A673 (cell line): ENCODE results near the gene TAGLN. TPM values are rescaled to one million over a fixed set of nuclear protein-coding genes. Genes with fewer than 3 reads are reported as not detected.

ENCODE experiments used
- BruUV-seq: library from RNA; stranded (reverse); fragments of 400-500 nt; replicated peaks from 2 replicates; lab custom pipeline; 2021; lab: Mats Ljungman, UMichigan
- CTCF ChIA-PET: fragments of 300-600 bp; sonication (Branson Sonifier 250); formaldehyde crosslinking; loops from one replicate; lab custom pipeline; 2022; ENCODE audit warnings: antibody characterized with exemption; lab: Charles Lee
- POLR2A ChIA-PET: fragments of 300-600 bp; sonication (Branson Sonifier 250); formaldehyde crosslinking; loops from one replicate; lab custom pipeline; 2022; ENCODE audit warnings: antibody characterized with exemption; ENCODE audit not compliant: low non-redundant PET; lab: Charles Lee
- DNase-seq: peaks from one replicate; pipeline ENCODE4 v3.0.0-alpha.2; 2015; ENCODE audit warnings: low spot score
- H3K27ac ChIP-seq: fragments of 200-600 bp; sonication (generic); 2 replicates; pipeline ENCODE4 v1.5.1; 2016; ENCODE audit warnings: mixed run types, low read depth, mild to moderate bottlenecking, mixed read lengths, antibody characterized with exemption, low read length; ENCODE audit not compliant: poor library complexity, severe bottlenecking
- H3K27me3 ChIP-seq: fragments of 200-600 bp; sonication (generic); replicated peaks from 2 replicates; pipeline ENCODE4 v1.6.1; 2017; ENCODE audit warnings: mixed run types, low read depth, mild to moderate bottlenecking, mixed read lengths, antibody characterized with exemption, low read length; ENCODE audit not compliant: insufficient read depth, poor library complexity
- H3K36me3 ChIP-seq: fragments of 200-600 bp; sonication (generic); 2 replicates; pipeline ENCODE4 v1.6.1; 2016; ENCODE audit warnings: mixed run types, mild to moderate bottlenecking, mixed read lengths, antibody characterized with exemption, low read length; ENCODE audit not compliant: insufficient read depth, poor library complexity, severe bottlenecking
- H3K4me1 ChIP-seq: fragments of 200-600 bp; sonication (generic); 2 replicates; pipeline ENCODE4 v1.6.1; 2017; ENCODE audit warnings: mixed run types, mild to moderate bottlenecking, mixed read lengths, antibody characterized with exemption, low read length; ENCODE audit not compliant: insufficient read depth, poor library complexity, severe bottlenecking
- H3K4me3 ChIP-seq: fragments of 200-600 bp; sonication (generic); 2 replicates; pipeline ENCODE4 v1.5.1; 2016; ENCODE audit warnings: low read depth, mixed run types, mild to moderate bottlenecking, mixed read lengths, low read length; ENCODE audit not compliant: poor library complexity, severe bottlenecking
- H3K9me3 ChIP-seq: fragments of 200-600 bp; sonication (generic); 2 replicates; pipeline ENCODE4 v1.6.1; 2016; ENCODE audit warnings: mixed run types, low read depth, mild to moderate bottlenecking, mixed read lengths, antibody characterized with exemption, low read length; ENCODE audit not compliant: poor library complexity, severe bottlenecking
- CTCF ChIP-seq: fragments of 300-800, 200-600 bp; sonication (generic); conservative IDR thresholded peaks from 2 replicates; pipeline ENCODE4 v1.5.1; 2017; ENCODE audit warnings: low read depth, mild to moderate bottlenecking, antibody characterized with exemption, low read length, moderate library complexity, mixed read lengths
- EZH2 ChIP-seq: fragments of 200-600 bp; sonication (generic); IDR thresholded peaks from 2 replicates; pipeline ENCODE4 v1.6.1; 2017; ENCODE audit warnings: borderline replicate concordance, low read depth, mild to moderate bottlenecking, mixed read lengths, antibody characterized with exemption, low read length; ENCODE audit not compliant: poor library complexity, severe bottlenecking
- intact Hi-C: fragments of 100-400 bp; cut with micrococcal nuclease; formaldehyde crosslinking; loops from one replicate; pipeline ENCODE4 v1.10.0; 2022; ENCODE audit not compliant: unreplicated experiment
- total RNA-seq: library from RNA; stranded (reverse); gene quantifications from 2 replicates; pipeline ENCODE4 v1.2.3, GENCODE V29; 2021

Gene TAGLN
- total RNA-seq, 1 experiment from 2014 or later, result 27.2 TPM

- intact Hi-C loops, result loop anchor here (2.0 to 5.0 kb wide), 2 partner anchors 95 to 586 kb away; partner anchors contain the start of gene CEP164
- CTCF ChIA-PET, result interaction anchor here (0.6 to 1.5 kb wide), 3 partner anchors 10 to 484 kb away, joined by 3 to 8 read pairs (median 5); partner anchors contain the start of gene BACE1
- TF ChIP-seq CTCF, result no peak
- TF ChIP-seq EZH2, result no peak
- Histone ChIP-seq H3K4me3 (peak within 1 kb of the TSS; percentile 99), H3K4me1 (peaks cover 14% of the 10 kb centered on the region), H3K9me3 (no peaks in the 10 kb centered on the region), H3K27ac (peak within 1 kb of the TSS; percentile 88), H3K27me3 (no peaks in the 10 kb centered on the region), H3K36me3 (peaks cover 5% of the 10 kb centered on the region)
- BruUV-seq, result no TSS peak
- DNase-seq, result no peak
- POLR2A ChIA-PET, result no interaction called here
Measured at GRCh38 chr11:117231842-117232091, 32.6 kb downstream of the TAGLN start, which contains the start of gene PCSK7. TSS of gene PCSK7 (minus strand) at chr11:117232073. CDS start at chr11:117229844, 2,229 bp downstream.

DNA sequence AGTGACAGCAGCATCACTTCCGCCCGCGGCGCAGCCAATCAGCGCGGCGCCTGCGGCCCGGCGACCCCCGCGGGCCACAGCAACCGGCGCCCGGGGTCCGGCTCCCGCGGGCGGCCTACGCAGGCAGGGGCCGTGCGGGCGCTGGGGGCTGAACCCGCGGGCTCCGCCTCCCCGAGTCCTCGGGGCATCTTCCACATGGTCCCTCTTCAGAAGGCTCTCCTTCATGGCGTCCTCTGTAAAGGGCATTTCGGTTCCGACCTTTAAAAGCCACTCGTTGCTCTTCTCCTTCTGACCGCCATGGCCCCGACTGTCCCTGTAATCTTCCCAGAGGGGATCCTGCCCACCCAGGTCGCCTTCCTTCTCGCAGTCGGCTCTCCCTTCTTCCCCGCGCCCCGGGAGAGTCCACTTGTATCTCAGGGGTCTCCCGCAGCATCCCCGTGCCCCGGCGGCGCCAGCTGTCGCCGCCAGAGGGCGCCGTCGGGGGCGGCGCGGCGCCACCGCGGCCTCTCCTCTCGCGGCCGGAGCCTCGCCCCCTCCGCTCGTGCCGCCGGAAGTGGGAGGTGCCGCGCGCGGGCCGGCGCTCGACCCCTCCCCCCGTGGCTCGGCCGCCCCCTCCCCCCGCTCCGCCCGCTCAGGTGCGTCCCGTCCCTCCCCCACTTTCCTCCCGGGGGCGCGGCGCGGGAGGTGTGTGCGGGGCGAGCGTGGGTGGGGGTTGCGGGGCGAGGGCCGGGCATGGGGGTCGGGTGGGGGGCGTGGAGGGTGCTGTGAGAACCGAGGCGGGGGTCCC is 33.1 kb downstream of the TAGLN start, which contains the start of gene RNF214:
Gene RNF214, plus strand, starts transcription at position 580 of the 787 bp plus-strand sequence. CDS start 1,602 bp downstream, outside the sequence.
- peaks cover 8% of the 10 kb centered on the region for H3K36me3 ChIP-seq
- BruUV-seq, result no TSS peak
- no peaks in the 10 kb centered on the region for H3K9me3 ChIP-seq
- TF ChIP-seq CTCF, result peak; percentile 81
- TF ChIP-seq EZH2, result no peak
- H3K27ac ChIP-seq, result peak within 1 kb of the TSS; percentile 88
- DNase-seq, result peak; percentile 90
- H3K27me3 ChIP-seq, result no peaks in the 10 kb centered on the region
- intact Hi-C loops, result loop anchor here (2.0 to 5.0 kb wide), 2 partner anchors 95 to 585 kb away; partner anchors contain the start of gene CEP164
- ChIA-PET CTCF (interaction anchor here (0.6 to 1.5 kb wide), 6 partner anchors 10 to 485 kb away, joined by 3 to 8 read pairs (median 4); partner anchors contain the start of genes BACE1 and PAFAH1B2), POLR2A (no interaction called here)
- H3K4me1 ChIP-seq, result peaks cover 14% of the 10 kb centered on the region
- H3K4me3 ChIP-seq, result peak within 1 kb of the TSS; percentile 99

DNA sequence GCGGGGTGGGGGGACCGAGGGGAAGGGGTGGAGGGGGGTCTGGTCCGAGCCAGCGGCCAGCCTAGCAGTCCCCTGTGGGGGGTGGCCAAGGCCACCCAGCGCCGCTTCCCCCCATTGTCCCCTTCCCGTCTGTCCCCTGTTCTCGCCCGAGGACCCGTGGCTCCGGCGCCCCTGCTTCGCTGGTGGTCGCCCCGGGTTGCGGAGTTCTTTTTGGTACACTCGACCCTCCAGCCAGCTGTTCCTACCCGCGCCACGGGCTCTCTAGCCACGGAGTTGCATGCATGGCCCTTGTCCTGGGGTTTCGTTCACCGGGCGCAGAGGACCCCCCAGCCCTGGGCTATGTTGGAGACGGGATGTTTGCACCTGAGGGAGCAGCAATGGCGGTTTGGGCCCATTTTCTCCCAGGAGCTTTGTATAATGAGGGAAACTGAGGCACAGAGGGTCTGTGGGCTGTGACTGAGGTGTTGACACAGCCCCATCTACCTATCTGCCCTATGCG is 33.8 kb downstream of the TAGLN start:
- DNase-seq, result no peak
- Histone ChIP-seq H3K4me3 (peak overlapping the region; percentile 99), H3K27ac (peak overlapping the region; percentile 80), H3K9me3 (no peaks in the 10 kb centered on the region), H3K4me1 (peaks cover 14% of the 10 kb centered on the region), H3K36me3 (peaks cover 8% of the 10 kb centered on the region), H3K27me3 (no peaks in the 10 kb centered on the region)
- intact Hi-C loops, result loop anchor here (2.0 to 5.0 kb wide), 2 partner anchors 94 to 584 kb away; partner anchors contain the start of gene CEP164
- no TSS peak for BruUV-seq
- TF ChIP-seq CTCF, result no peak
- no peak for TF ChIP-seq EZH2
- ChIA-PET POLR2A (interaction anchor here (0.6 kb wide), 1 partner anchor 13 kb away, joined by 3 read pairs; no protein-coding TSS in a partner anchor), CTCF (interaction anchor here (0.6 to 1.5 kb wide), 3 partner anchors 11 to 99 kb away, joined by 4 to 7 read pairs (median 5); partner anchors contain the start of gene PAFAH1B2)
